HG02759 (cell line): ENCODE results near the gene B4GALT3.
A peak's percentile ranks its signal among the peaks of the same experiment; 100 is the strongest.

ENCODE experiments used
- ATAC-seq: cut with Tn5 transposase; IDR thresholded peaks from one replicate; pipeline ENCODE4 v1.9.1; 2021; ENCODE audit warnings: mild to moderate bottlenecking, moderate library complexity; ENCODE audit not compliant: unreplicated experiment

Gene B4GALT3

GRCh38 chr1:161188381-161188780 lies 11.1 kb upstream of the B4GALT3 start:
- ATAC-seq = no peak

GRCh38 chr1:161187311-161187710 lies 10.0 kb upstream of the B4GALT3 start:
- no peak for ATAC-seq

GRCh38 chr1:161185732-161186311 lies 8.5 kb upstream of the B4GALT3 start:
- peak; percentile 30 for ATAC-seq

- peak; percentile 71 for ATAC-seq
Observed at GRCh38 chr1:161185282-161185682, 8.0 kb upstream of the B4GALT3 start.

- peak; percentile 40 for ATAC-seq
Observed at GRCh38 chr1:161182214-161182613, 4.9 kb upstream of the B4GALT3 start.

- no peak for ATAC-seq
Observed at GRCh38 chr1:161180639-161181038, 3.3 kb upstream of the B4GALT3 start.

- no peak for ATAC-seq
Observed at GRCh38 chr1:161179698-161180097, 2.4 kb upstream of the B4GALT3 start.

GRCh38 chr1:161177936-161178244 lies 583 bp upstream of the B4GALT3 start:
- ATAC-seq = no peak

GRCh38 chr1:161176468-161177111 lies 717 bp downstream of the B4GALT3 start:
- no peak for ATAC-seq

GRCh38 chr1:161175771-161176453 lies 1.4 kb downstream of the B4GALT3 start:
- no peak for ATAC-seq

GRCh38 chr1:161174911-161175310 lies 2.4 kb downstream of the B4GALT3 start:
- no peak for ATAC-seq

- ATAC-seq = no peak
Observed at GRCh38 chr1:161173711-161174110, 3.6 kb downstream of the B4GALT3 start.

GRCh38 chr1:161172776-161173376 lies 4.4 kb downstream of the B4GALT3 start:
- ATAC-seq = no peak

- no peak for ATAC-seq
Observed at GRCh38 chr1:161172349-161172748, 5.0 kb downstream of the B4GALT3 start.

- no peak for ATAC-seq
Observed at GRCh38 chr1:161171696-161172095, 5.6 kb downstream of the B4GALT3 start.

GRCh38 chr1:161171191-161171590 lies 6.1 kb downstream of the B4GALT3 start:
- no peak for ATAC-seq

- ATAC-seq = no peak
Observed at GRCh38 chr1:161168906-161169305, 8.4 kb downstream of the B4GALT3 start.

GRCh38 chr1:161166669-161167548 lies 10.4 kb downstream of the B4GALT3 start:
- peak; percentile 2 for ATAC-seq

GRCh38 chr1:161165742-161166668 lies 11.3 kb downstream of the B4GALT3 start, which contains the start of gene PPOX:
Gene PPOX (plus strand): TSS chr1:161166426. CDS start chr1:161166848, 422 bp downstream.
- ATAC-seq = peak; percentile 95
